HPDE6-E6E7 (cell line): ENCODE results near the gene SORCS2.

ENCODE experiments used
- DNase-seq: peaks from one replicate; pipeline ENCODE4 v3.0.0; 2011; ENCODE audit warnings: missing footprints; ENCODE audit errors: extremely low spot score

Gene SORCS2

DNA sequence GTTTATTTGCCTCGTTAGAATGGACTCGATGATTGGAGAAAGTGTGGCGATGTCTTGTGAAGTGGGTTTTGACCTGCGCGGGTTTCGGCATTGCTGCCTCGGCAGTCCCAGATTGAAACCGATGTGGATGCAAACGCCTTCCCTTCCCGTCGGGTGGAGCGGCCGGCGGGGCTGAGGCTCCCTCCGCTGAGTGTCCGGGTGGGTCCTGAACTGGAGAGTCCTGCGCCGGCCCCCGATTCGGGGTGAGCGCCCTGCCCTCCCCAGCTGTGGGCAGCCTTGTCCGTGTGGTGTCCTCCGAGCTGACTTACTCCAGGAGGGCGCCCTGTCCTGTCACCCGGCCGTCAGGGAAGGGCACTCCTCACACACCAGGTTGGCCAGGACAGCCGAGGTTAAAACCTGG is 317.7 kb downstream of the SORCS2 start:
- no peak for DNase-seq

DNA sequence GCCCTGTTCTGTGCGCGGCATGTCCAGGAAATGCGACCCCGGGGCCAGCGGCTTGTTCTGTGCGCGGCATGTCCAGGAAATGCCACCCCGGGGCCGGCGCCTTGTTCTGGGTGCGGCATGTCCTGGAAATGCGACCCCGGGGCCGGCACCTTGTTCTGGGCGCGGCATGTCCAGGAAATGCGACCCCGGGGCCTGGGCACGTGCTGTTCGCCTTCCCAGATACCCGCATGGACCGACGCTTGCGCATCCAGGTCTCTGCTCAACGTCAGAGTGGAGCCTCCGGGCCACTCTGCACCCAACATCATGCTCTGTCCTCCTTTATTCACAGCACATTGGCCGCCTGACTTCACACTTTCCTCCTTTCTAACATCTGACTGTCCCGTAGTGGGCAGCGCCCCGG is 318.2 kb downstream of the SORCS2 start:
- DNase-seq, result no peak

DNA sequence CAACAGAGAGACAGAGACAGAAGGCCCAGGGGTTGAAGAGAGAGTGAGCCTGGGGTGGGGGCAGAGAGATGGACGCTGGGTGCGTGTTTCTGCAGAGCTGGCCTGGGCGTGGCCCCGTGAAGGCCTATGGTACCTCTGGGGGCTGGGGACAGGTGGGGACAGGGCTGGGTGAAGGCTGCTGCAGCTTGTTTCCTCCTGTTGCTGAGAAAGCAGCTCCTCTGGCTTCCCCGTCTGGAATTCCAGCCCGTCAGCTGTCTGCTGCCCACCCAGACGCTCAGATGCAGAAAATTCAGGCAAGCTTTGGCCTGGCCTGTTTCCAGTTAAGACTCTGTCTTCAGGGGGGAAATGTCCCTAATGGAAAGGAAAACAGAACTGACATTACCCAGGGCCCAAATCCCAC is 319.2 kb downstream of the SORCS2 start:
- no peak for DNase-seq

DNA sequence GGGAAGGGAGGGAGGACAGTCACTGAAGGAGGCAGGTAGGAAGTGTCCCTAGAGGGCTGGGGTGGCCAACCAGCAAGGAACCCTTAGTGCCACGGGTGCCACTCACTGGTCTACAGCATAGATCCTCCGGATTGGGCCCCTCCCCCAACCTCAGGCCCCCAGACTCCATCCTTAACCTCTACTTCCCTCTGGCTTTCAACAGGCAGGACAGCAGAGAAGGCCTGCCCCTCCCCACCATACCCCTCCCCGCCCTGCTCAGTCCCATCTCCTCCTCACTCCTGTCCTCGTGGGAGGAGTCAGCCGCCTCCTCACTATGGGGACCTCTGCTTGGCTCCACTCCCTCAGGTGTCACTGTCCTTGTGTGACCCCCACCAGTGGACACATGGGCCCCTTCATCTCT is 320.1 kb downstream of the SORCS2 start:
- no peak for DNase-seq

DNA sequence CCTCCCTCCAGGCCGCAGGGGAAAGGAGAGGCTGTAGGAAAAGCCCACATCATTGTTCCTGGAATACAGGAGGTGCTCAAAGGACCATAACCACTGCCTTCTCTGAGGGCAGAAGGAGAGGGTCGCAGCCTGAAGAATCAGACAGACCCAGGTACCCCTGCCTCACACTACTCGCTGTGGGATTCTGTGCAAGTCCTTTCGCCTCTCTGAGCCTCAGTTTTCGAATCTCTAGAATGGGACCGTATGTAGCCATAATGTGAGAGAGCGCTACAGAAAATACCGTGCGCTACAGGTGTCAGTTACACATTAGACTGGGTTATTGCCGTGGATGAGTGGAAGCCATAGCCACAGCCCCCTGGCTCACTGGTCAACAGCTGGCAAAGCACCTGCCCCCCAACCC is 320.6 kb downstream of the SORCS2 start:
- no peak for DNase-seq

DNA sequence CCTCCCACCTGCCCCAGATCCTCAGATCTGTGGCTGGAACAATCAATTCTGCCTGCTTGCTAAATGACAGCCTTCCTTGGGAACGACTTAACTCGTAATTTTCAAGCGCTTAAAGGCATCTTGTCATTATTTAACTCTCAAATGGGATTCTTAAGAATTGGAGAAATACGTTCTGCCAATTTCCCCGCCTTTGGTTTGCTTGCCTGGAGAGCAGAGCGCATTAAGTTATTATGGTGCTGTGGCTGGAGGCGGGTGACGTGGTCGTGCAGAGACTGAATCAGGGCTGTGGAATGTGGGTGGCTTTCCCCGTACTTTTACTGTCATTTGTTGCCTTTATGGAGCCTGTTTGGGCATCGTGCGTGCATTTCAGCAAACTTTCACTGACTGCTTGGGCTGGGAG is 321.3 kb downstream of the SORCS2 start:
- DNase-seq, result peak; percentile 11

DNA sequence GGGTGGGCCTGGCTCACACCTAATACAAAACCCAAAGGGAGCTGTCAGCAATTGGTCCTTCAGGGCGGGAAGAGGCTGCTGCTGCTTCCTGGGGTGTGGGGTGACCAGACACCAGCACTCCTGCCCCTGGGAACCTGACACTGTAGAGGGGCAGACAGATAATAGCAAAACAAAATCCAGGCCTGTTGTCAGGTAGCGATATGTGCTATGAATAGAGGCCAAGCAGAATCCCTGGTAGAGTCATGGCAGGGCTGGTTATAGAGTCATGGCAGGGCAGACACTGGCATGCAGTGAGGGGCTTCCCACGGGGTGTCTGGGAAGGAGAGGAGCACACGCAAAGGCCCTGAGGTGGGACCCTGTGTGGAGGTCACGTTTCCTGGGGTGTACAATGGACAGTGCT is 321.9 kb downstream of the SORCS2 start:
- no peak for DNase-seq

DNA sequence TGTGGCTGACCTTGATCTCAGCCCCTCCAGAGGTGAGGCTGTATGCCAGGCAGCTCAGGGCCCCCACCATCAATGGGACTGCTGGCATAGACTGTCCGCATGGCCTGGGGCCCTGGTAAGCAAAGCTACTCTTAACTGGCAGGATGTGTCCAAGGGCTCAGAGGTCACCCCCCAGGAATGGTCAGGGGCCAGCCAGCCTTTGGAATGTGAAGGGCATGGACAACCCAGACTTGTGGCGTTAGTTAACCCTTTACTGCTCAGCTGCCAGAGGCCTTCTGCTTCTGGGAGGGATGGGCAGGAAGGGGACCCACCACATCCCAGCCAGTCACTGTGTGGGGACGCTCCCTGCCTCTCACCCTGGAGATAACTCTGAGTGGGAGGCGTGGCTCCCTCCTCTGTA is 322.5 kb downstream of the SORCS2 start:
- DNase-seq, result no peak

DNA sequence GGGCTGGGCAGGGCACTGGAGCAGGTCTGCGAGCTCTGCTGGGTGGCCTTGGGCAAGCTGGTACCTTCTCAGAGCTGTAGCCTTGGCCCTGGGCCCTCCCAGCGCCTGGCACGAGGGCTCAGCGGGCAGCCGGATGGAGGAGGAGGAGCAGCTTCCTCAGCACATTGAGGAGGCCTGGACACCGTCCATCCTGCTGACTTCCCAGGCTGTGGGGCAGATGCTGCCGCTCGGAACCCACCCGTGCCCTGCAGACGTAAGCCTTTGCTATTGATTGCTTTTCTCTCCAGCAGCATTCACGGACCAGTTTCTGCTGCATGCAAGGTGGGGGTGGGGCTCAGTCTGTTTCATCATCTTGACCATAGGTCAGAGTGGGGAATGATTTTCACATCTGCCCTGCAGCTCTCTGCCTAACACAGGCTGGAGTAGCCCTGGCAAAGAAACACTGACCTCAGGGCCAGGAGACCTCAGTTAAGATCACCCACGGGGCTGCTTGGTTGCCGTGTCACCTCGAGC is 323.1 kb downstream of the SORCS2 start:
- DNase-seq, result no peak

DNA sequence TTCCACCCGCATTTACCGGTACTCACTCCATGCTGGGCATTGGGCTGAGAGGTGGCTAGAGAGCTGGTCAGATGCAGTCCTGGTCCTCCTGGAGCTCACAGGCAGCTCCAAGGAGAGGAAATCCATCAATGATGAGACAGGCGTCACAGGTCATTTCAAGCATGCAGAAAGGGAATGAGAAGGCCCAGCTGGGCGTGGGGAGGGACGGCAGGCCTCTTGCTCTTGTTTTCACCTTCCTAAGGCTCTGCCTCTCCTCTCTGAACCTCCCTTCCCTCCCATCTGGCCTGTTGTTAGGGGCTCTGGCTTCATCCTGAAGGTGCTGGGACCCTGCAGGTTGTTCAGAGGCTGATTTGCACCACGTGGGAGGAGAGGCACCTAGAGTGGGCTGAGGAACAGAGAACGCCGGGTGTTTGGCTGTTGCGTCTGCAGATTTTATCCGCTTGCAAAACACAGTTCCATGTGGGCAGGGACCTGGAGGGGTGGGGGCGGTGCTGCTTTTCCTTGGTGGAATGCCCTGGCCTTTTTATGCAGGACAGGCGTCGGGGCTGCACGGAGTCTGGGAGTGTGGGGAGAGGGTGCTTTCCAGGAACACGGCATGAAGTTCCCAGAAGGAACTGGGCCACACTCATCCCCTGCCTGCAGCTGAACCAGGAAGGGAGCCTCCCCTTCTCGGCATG is 323.9 kb downstream of the SORCS2 start:
- no peak for DNase-seq

DNA sequence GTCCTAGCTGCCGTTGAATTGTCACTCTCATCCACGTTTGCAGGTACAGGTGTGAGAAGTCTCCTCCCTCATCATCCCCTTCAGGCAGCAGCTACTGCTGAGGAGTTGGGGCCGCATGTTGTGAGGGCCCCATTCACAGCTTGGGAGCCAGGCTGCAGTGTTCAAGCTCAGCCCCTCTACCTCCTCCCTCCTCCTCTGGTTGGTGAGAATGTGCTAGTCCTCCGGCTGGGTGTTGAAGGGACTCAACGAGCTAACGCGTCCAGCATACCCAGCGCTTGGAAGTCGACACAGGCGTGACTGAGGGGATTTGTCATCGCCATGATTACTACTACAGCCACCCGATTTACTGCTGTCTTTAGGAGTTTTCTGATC is 324.4 kb downstream of the SORCS2 start:
- no peak for DNase-seq

DNA sequence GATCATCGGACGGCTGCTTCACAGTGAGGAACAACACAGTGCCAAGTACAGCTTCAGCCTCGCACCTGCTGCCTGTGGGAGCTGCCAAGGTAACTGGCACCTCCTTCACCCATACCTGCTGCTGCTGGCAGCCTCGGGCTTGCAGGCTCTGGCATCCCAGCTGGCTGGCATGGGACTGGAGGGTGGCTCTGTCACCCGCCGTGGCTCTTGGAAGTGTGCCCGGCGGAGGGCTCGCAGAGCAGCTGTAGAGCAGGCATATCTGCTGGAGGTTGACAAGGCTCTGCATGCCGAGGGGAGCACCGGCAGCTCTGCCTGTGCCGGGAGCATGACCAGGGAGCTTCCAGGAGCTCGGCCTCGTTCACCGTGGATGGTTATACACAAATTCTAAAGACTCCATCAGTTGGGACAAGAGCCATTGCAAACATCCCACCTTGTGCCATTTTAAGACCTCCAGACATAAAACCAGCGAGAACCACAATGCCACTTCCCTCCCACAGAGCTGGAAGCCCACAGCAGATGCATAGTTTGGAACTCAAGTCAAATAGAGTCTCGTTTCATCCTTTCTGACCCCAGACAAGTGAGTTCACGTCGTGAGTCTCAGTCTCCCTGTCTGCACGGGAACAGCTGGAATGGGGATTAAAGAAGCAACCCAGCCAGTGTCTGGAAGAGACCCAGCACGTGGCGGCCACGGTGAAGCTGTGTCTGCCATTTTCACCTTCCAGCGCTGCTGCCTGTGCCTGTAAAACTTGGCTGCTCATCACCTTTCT is 326.7 kb downstream of the SORCS2 start:
- DNase-seq, result no peak

DNA sequence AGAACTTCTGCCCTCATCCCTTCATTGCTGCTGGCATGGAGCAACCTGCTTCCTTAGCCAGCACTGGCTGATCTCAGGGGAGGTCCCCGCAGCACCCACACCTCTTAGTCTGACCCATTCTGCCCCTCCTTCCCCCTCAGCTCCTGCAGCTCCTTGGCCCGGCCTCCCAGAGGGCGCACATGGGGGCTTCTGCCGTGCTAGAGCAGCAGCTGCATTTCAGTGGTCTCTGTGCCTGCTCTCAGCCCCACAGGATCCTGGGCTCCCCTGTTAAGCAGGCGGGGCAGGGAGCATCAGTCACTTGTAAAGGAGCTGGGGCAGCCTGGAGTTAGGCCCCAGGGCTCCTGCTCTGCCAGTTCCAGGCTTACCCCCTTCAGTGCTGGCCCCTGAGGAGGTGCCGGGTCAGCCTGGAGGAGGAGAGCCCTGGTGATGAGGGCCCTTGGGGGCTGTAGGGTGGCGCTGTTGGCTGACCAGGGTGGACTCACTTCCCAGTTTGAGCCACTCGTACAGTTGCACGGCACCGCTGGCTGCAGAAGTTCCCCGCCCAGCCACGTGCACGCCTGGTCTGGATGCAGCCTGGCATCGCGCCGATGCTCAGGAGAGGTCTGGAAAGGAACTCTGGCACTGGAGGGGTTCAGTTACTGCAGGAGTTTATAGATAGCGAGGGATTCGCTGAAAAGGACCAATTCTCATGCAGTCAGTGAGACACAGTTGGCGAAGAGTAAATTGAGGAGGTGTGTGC is 327.5 kb downstream of the SORCS2 start:
- no peak for DNase-seq

DNA sequence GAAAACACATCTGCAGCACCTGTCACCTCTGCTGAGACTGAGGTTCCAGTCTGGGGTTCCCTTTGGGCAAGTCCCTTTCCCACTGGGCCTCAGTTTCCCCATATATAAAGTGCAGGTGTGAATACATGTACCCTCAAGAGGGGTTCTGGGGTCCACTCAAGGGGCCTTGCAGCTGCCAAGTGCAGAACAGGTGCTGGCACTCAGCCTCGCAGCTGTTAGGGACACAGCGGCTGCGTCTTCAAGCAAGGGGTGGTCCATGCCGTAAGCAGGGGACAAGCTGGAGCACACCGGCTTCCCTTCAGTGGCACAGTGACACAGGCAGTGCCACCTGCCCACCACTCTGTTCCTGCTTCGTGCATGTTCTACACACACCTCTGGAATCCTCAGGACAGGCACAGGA is 329.3 kb downstream of the SORCS2 start:
- DNase-seq, result no peak

DNA sequence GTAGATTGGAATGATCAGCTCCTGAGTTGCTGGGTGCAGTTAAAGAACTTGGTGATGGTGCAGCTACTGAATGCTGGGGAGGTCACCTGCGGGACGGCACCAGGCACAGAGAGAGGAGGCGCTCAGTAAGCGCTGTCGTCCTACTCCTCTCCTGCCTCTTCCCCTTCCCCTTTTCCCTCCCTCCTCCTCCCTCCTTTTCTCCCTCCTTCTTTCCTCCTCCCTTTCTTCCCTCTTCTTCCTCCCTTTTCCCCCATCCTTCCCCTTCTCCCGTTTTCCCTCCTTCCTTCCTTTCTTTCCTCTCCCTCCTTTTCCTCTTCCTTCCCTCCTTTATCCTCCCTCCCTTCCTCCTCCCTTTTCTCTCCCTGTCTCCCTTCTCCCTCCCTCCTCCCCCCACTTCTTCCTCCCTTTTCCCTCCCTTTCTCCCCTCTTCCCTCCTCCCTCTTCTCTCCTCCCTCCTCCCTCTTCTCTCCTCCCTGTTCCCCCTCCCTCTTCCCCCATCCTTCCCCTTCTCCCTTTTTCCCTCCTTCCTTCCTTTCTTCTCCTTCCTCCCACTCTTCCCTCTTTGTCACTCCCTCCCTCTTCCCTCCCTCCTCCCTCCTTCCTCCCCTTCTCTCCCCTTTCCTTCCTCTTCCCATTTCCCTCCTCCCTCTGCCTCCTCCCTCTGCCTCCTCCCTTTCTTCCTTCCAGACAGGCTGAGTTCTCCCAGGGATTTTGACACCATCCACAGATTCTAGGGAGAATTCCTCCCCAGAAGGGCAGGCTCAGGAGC is 330.3 kb downstream of the SORCS2 start:
- no peak for DNase-seq

DNA sequence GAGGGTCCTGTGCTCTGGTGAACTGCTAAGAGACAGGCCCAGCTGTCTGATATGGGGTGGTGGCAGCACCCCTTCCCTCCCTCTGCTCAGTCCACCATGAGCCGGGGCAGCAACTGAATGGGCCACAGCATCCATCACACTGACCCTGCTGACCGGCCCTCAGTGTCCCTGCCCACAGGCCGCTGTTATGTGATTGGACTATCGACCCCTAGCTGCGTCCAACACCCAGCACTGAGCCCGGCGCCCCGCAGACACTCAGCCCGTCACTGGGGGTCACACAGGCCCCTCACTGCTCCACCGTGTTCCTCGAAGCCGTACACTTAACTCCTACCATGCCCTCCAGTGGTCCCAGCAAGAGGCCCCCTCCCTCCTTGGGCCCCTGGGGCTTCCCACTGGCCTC is 331.2 kb downstream of the SORCS2 start:
- DNase-seq, result no peak

DNA sequence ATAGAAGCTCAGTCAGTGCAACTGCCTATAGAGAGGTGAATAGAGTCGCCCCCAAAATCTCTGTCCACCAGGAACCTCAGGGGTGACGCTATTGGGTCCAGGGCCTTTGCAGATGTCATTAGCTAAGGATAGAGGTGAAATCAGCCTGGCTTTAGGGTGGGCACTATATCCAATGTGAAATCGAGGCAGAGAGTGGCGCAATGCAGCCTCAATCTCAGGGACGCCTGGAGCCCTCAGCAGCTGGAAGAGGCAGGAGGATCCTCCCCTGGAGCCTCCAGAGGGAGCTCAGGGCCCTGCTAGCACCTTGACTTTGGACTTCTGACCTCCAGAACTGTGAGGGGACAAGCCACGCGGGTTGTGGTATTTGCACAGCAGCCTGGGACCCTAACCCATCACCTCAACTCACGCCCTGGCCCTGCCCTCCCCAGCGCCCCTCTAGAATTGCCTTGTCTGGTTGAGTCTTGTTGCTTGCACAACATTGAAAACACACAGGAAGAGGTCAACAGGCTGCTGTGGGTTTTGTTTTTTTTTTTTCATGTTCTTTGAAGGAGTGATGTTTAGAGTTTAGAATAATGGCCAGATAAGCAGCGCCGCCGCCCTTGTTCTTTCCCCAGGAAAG is 331.8 kb downstream of the SORCS2 start:
- DNase-seq, result no peak

DNA sequence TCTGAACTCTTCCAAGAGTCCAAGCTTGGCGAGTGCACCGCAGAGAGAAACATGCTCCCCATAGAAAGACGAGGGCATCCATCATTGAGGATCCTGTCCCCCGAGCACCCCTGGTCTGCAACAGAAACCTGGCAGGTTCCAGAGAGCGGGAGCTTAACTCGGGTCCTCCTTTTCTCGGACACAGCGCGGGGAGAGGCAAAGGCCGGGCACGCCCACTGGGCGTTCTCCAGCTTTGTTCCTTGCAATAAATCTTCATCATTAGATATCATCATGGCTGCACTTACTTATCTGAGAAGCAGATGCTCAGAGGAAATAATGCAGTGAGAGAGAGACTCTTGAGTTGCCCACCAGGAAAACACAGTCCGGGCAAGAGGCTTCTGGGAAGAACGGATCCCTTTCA is 332.5 kb downstream of the SORCS2 start:
- DNase-seq, result no peak

DNA sequence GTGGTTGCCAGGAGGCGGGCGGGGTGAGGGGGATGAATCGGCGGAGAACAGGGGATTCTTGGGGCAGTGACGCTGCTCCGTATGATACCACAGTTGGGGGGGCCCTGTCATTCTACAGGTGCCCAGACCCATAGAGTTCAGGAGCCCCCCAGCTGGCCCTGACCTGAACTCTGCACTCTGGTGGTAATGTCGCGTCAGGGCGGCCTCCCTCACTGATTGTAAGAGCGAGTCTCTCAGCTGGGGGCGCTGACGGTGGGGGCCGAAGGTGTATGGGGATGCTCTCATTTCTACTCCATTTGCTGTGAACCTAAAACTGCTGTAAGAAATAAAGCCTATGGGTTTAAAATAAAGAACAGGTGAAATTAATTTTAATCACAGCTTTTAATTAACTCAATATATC is 334.2 kb downstream of the SORCS2 start:
- DNase-seq, result no peak

DNA sequence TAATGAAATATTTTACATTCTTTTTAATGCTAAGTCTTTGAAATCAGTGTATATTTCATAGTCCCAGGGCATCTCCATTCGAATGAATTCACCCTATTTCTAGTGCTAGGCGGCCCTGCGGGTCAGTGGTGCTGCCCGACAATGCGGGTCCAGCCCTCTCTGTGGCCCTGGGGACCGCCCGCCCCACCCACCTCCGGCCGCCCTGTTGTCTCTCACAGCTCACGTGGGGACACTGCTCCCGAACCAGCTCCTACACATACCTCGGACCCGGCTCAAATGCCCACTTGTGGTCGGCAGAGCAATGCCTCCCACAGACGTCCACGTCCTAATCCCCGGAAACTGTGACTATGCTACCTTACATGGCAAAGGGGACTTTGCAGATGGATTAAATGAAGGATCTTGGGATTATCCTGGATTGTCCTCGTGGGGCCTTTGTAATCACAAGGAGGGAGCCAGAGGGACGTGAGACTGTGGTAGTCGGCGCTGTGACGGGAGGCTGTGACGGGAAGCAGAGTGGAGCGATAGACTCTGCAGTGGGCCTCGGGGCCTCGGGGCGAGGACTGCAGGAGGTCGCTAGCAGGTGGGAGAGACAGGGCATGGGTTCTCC is 334.7 kb downstream of the SORCS2 start:
- DNase-seq, result no peak
